Measurements from ENCODE around the gene GNAS.

- TF ChIP-seq CTCF (IDR thresholded peaks at IDR 0.05; ENCODE audit: insufficient read depth, low read depth, low read length), result no peak
- TF ChIP-seq EZH2 (IDR thresholded peaks at IDR 0.05; ENCODE audit: insufficient read depth, low read length), result no peak
Observed at GRCh38 chr20:58900397-58900796, 47.9 kb downstream of the GNAS start.
